ENCODE data around the gene DLD. TPM values are rescaled to one million over a fixed set of nuclear protein-coding genes. Genes with fewer than 3 reads are reported as not detected.

DLD gene
- total RNA-seq, 2 experiments from 2014 or later, result 74.3 to 74.9 TPM

- H3K27ac Mint-ChIP-seq, result no peak overlapping the region
- no peaks in the 10 kb centered on the region for H3K9me3 Mint-ChIP-seq
These were observed 40.9 kb downstream of the DLD start for GRCh38 chr7:107931740-107932515.

GRCh38 chr7:107932805-107933204, 41.8 kb downstream of the DLD start:
- H3K27ac Mint-ChIP-seq, result no peak overlapping the region
- peaks cover 3% of the 10 kb centered on the region for H3K36me3 ChIP-seq (ENCODE audit: insufficient read depth, low read length)
- H3K4me1 ChIP-seq (ENCODE audit: insufficient read depth, low read length), result no peaks in the 10 kb centered on the region
- ATAC-seq (ENCODE audit: poor library complexity) (no peak), DNase-seq (no peak)
- no peak overlapping the region for H3K27ac ChIP-seq (ENCODE audit: low read depth in 1 of 2, low read length in 2 of 2)
- H3K27me3 ChIP-seq (ENCODE audit: control insufficient read depth in 1 of 2, insufficient read depth in 2 of 2, low read length in 2 of 2), result no peaks in the 10 kb centered on the region
- H3K27me3 Mint-ChIP-seq, result no peaks in the 10 kb centered on the region
- H3K36me3 Mint-ChIP-seq (ENCODE audit: low read depth), result peaks cover 22% of the 10 kb centered on the region
- H3K4me3 ChIP-seq (ENCODE audit: low read length), result no peak overlapping the region
- H3K4me1 Mint-ChIP-seq (ENCODE audit: low read depth), result peaks cover 18% of the 10 kb centered on the region
- CTCF ChIA-PET, result no interaction called here
- no peak overlapping the region for H3K4me3 Mint-ChIP-seq
- no peak for TF ChIP-seq CTCF (IDR thresholded peaks at IDR 0.05)
- intact Hi-C loops (cut with DNase I, micrococcal nuclease), result no loop called here
- H3K9me3 ChIP-seq (ENCODE audit: control insufficient read depth in 1 of 2, insufficient read depth in 1 of 2, low read length in 2 of 2), result no peaks in the 10 kb centered on the region
- H3K9me3 Mint-ChIP-seq, result no peaks in the 10 kb centered on the region
- POLR2A ChIA-PET, result no interaction called here

More at GRCh38 chr7:107931740-107932515, 40.9 kb downstream of the DLD start:
- no peak for DNase-seq
- no peaks in the 10 kb centered on the region for H3K27me3 ChIP-seq (ENCODE audit: control insufficient read depth in 1 of 2, insufficient read depth in 2 of 2, low read length in 2 of 2)
- no peak overlapping the region for H3K27ac ChIP-seq (ENCODE audit: low read depth in 1 of 2, low read length in 2 of 2)
- no peak for ATAC-seq (ENCODE audit: poor library complexity)
- no peak for TF ChIP-seq CTCF (IDR thresholded peaks at IDR 0.05)
- H3K4me3 ChIP-seq (ENCODE audit: low read length), result no peak overlapping the region
- no peaks in the 10 kb centered on the region for H3K4me1 ChIP-seq (ENCODE audit: insufficient read depth, low read length)
- ChIA-PET POLR2A (no interaction called here), CTCF (no interaction called here)
- peaks cover 18% of the 10 kb centered on the region for H3K4me1 Mint-ChIP-seq (ENCODE audit: low read depth)
- peaks cover 30% of the 10 kb centered on the region for H3K36me3 Mint-ChIP-seq (ENCODE audit: low read depth)
- H3K4me3 Mint-ChIP-seq, result no peak overlapping the region
- H3K36me3 ChIP-seq (ENCODE audit: insufficient read depth, low read length), result peaks cover 6% of the 10 kb centered on the region
- H3K9me3 ChIP-seq (ENCODE audit: control insufficient read depth in 1 of 2, insufficient read depth in 1 of 2, low read length in 2 of 2), result no peaks in the 10 kb centered on the region
- H3K27me3 Mint-ChIP-seq, result no peaks in the 10 kb centered on the region
- intact Hi-C loops (cut with DNase I, micrococcal nuclease), result no loop called here

GRCh38 chr7:107933386-107934013, 42.5 kb downstream of the DLD start:
- no peaks in the 10 kb centered on the region for H3K9me3 Mint-ChIP-seq
- H3K36me3 Mint-ChIP-seq (ENCODE audit: low read depth), result peaks cover 22% of the 10 kb centered on the region
- H3K4me3 Mint-ChIP-seq, result no peak overlapping the region
- Histone ChIP-seq H3K4me1 (ENCODE audit: insufficient read depth, low read length) (no peaks in the 10 kb centered on the region), H3K27ac (ENCODE audit: low read depth in 1 of 2, low read length in 2 of 2) (no peak overlapping the region), H3K27me3 (ENCODE audit: control insufficient read depth in 1 of 2, insufficient read depth in 2 of 2, low read length in 2 of 2) (no peaks in the 10 kb centered on the region), H3K9me3 (ENCODE audit: control insufficient read depth in 1 of 2, insufficient read depth in 1 of 2, low read length in 2 of 2) (no peaks in the 10 kb centered on the region), H3K4me3 (ENCODE audit: low read length) (no peak overlapping the region), H3K36me3 (ENCODE audit: insufficient read depth, low read length) (peaks cover 3% of the 10 kb centered on the region)
- H3K27me3 Mint-ChIP-seq, result no peaks in the 10 kb centered on the region
- peaks cover 18% of the 10 kb centered on the region for H3K4me1 Mint-ChIP-seq (ENCODE audit: low read depth)
- POLR2A ChIA-PET, result no interaction called here
- ATAC-seq (ENCODE audit: poor library complexity) (no peak), DNase-seq (no peak)
- intact Hi-C loops (cut with DNase I, micrococcal nuclease), result no loop called here
- no peak for TF ChIP-seq CTCF (IDR thresholded peaks at IDR 0.05)
- peak overlapping the region; percentile 32 for H3K27ac Mint-ChIP-seq
- CTCF ChIA-PET, result interaction anchor here (1.1 kb wide), 1 partner anchor 14 kb away, joined by 3 read pairs; no protein-coding TSS in a partner anchor
